Activated CD4-positive, alpha-beta memory T cell treated with anti-CD3 and anti-CD28 coated beads for 36 hours (primary cell): Measurements from ENCODE around the gene DDX1. TPM values are rescaled to one million over a fixed set of nuclear protein-coding genes. Genes with fewer than 3 reads are reported as not detected.

Experiments used
- CTCF ChIA-PET: fragments of 350-600 bp; sonication (Branson Sonifier 250); formaldehyde crosslinking; loops from one replicate; lab custom pipeline; 2021; ENCODE audit warnings: antibody characterized with exemption, inconsistent platforms; lab: Charles Lee
- POLR2A ChIA-PET: fragments of 350-600 bp; sonication (Branson Sonifier 250); formaldehyde crosslinking; loops from one replicate; lab custom pipeline; 2021; ENCODE audit warnings: antibody characterized with exemption; lab: Charles Lee
- DNase-seq: peaks from one replicate; pipeline ENCODE4 v3.0.0-alpha.2; 2020
- H3K27ac Mint-ChIP-seq: one replicate; pipeline ENCODE4 v1.8.0; 2021; ENCODE audit warnings: mixed read lengths
- H3K27me3 Mint-ChIP-seq: one replicate; pipeline ENCODE4 v1.8.0; 2021; ENCODE audit warnings: mixed read lengths
- H3K36me3 Mint-ChIP-seq: one replicate; pipeline ENCODE4 v1.8.0; 2021; ENCODE audit warnings: mixed read lengths
- H3K4me1 Mint-ChIP-seq: one replicate; pipeline ENCODE4 v1.8.0; 2021; ENCODE audit warnings: low read depth, mixed read lengths
- H3K4me3 Mint-ChIP-seq: one replicate; pipeline ENCODE4 v1.8.0; 2021; ENCODE audit warnings: mild to moderate bottlenecking, mixed read lengths
- H3K9me3 Mint-ChIP-seq: one replicate; pipeline ENCODE4 v1.8.0; 2021; ENCODE audit warnings: mixed read lengths
- intact Hi-C: fragments of 100-400 bp; cut with micrococcal nuclease; formaldehyde crosslinking; loops from one replicate; pipeline ENCODE4 v1.15.1; 2023
- total RNA-seq, 2 experiments: library from RNA; stranded (reverse); gene quantifications; one replicate each; pipeline ENCODE4 v1.2.3, GENCODE V29; 2021

Gene DDX1
- total RNA-seq, 2 experiments from 2014 or later, result 79.7 to 81.1 TPM

- ChIA-PET CTCF (no interaction called here), POLR2A (no interaction called here)
- H3K36me3 Mint-ChIP-seq, result no peaks in the 10 kb centered on the region
- H3K9me3 Mint-ChIP-seq, result no peaks in the 10 kb centered on the region
- no peak overlapping the region for H3K4me3 Mint-ChIP-seq
- no peak for DNase-seq
- H3K27ac Mint-ChIP-seq, result no peak overlapping the region
- intact Hi-C loops, result no loop called here
- H3K27me3 Mint-ChIP-seq, result no peaks in the 10 kb centered on the region
- no peaks in the 10 kb centered on the region for H3K4me1 Mint-ChIP-seq
Observed at GRCh38 chr2:15656090-15656489, 64.4 kb downstream of the DDX1 start.

- Mint-ChIP-seq H3K4me3 (no peak overlapping the region), H3K4me1 (no peaks in the 10 kb centered on the region), H3K27ac (no peak overlapping the region), H3K36me3 (no peaks in the 10 kb centered on the region), H3K9me3 (no peaks in the 10 kb centered on the region), H3K27me3 (no peaks in the 10 kb centered on the region)
- ChIA-PET POLR2A (no interaction called here), CTCF (no interaction called here)
- intact Hi-C loops, result loop anchor here (2.0 kb wide), 1 partner anchor 51 kb away; no protein-coding TSS in a partner anchor
- no peak for DNase-seq
Observed at GRCh38 chr2:15657759-15658158, 66.1 kb downstream of the DDX1 start.

- H3K4me1 Mint-ChIP-seq, result no peaks in the 10 kb centered on the region
- no peak overlapping the region for H3K27ac Mint-ChIP-seq
- no peaks in the 10 kb centered on the region for H3K9me3 Mint-ChIP-seq
- DNase-seq, result no peak
- ChIA-PET POLR2A (no interaction called here), CTCF (no interaction called here)
- H3K36me3 Mint-ChIP-seq, result no peaks in the 10 kb centered on the region
- H3K4me3 Mint-ChIP-seq, result no peak overlapping the region
- H3K27me3 Mint-ChIP-seq, result no peaks in the 10 kb centered on the region
- intact Hi-C loops, result loop anchor here (2.0 kb wide), 1 partner anchor 50 kb away; no protein-coding TSS in a partner anchor
Observed at GRCh38 chr2:15658911-15659310, 67.2 kb downstream of the DDX1 start.

- ChIA-PET POLR2A (no interaction called here), CTCF (interaction anchor here (0.6 kb wide), 1 partner anchor 482 kb away, joined by 3 read pairs; no protein-coding TSS in a partner anchor)
- no peaks in the 10 kb centered on the region for H3K27me3 Mint-ChIP-seq
- no peak overlapping the region for H3K27ac Mint-ChIP-seq
- no peak overlapping the region for H3K4me3 Mint-ChIP-seq
- intact Hi-C loops, result no loop called here
- no peak for DNase-seq
- no peaks in the 10 kb centered on the region for H3K36me3 Mint-ChIP-seq
- H3K4me1 Mint-ChIP-seq, result no peaks in the 10 kb centered on the region
- no peaks in the 10 kb centered on the region for H3K9me3 Mint-ChIP-seq
Observed at GRCh38 chr2:15660491-15661294, 69.0 kb downstream of the DDX1 start.

GRCh38 chr2:15661295-15661569, 69.6 kb downstream of the DDX1 start:
- no peaks in the 10 kb centered on the region for H3K4me1 Mint-ChIP-seq
- H3K36me3 Mint-ChIP-seq, result no peaks in the 10 kb centered on the region
- H3K9me3 Mint-ChIP-seq, result no peaks in the 10 kb centered on the region
- intact Hi-C loops, result no loop called here
- POLR2A ChIA-PET, result no interaction called here
- no peak for DNase-seq
- no peak overlapping the region for H3K4me3 Mint-ChIP-seq
- H3K27ac Mint-ChIP-seq, result no peak overlapping the region
- CTCF ChIA-PET, result interaction anchor here (0.6 kb wide), 1 partner anchor 481 kb away, joined by 3 read pairs; no protein-coding TSS in a partner anchor
- H3K27me3 Mint-ChIP-seq, result no peaks in the 10 kb centered on the region

- H3K9me3 Mint-ChIP-seq, result no peaks in the 10 kb centered on the region
- intact Hi-C loops, result no loop called here
- peaks cover under 1% of the 10 kb centered on the region for H3K27me3 Mint-ChIP-seq
- H3K4me1 Mint-ChIP-seq, result no peaks in the 10 kb centered on the region
- no peaks in the 10 kb centered on the region for H3K36me3 Mint-ChIP-seq
- ChIA-PET CTCF (interaction anchor here (0.7 kb wide), 1 partner anchor 322 kb away, joined by 3 read pairs; no protein-coding TSS in a partner anchor), POLR2A (no interaction called here)
- no peak overlapping the region for H3K27ac Mint-ChIP-seq
- no peak for DNase-seq
- no peak overlapping the region for H3K4me3 Mint-ChIP-seq
Observed at GRCh38 chr2:15662026-15662425, 70.4 kb downstream of the DDX1 start.

GRCh38 chr2:15662579-15662978, 70.9 kb downstream of the DDX1 start:
- no peaks in the 10 kb centered on the region for H3K4me1 Mint-ChIP-seq
- DNase-seq, result no peak
- H3K27me3 Mint-ChIP-seq, result peaks cover 2% of the 10 kb centered on the region
- no peaks in the 10 kb centered on the region for H3K9me3 Mint-ChIP-seq
- H3K4me3 Mint-ChIP-seq, result no peak overlapping the region
- ChIA-PET POLR2A (no interaction called here), CTCF (interaction anchor here (0.7 kb wide), 1 partner anchor 321 kb away, joined by 3 read pairs; no protein-coding TSS in a partner anchor)
- no peak overlapping the region for H3K27ac Mint-ChIP-seq
- intact Hi-C loops, result no loop called here
- H3K36me3 Mint-ChIP-seq, result no peaks in the 10 kb centered on the region

- Mint-ChIP-seq H3K9me3 (no peaks in the 10 kb centered on the region), H3K27me3 (peaks cover 2% of the 10 kb centered on the region), H3K27ac (no peak overlapping the region), H3K36me3 (no peaks in the 10 kb centered on the region), H3K4me3 (no peak overlapping the region), H3K4me1 (no peaks in the 10 kb centered on the region)
- ChIA-PET POLR2A (no interaction called here), CTCF (no interaction called here)
- intact Hi-C loops, result no loop called here
- no peak for DNase-seq
Observed at GRCh38 chr2:15663802-15664201, 72.1 kb downstream of the DDX1 start.

GRCh38 chr2:15664273-15665066, 72.8 kb downstream of the DDX1 start:
- Mint-ChIP-seq H3K4me3 (no peak overlapping the region), H3K9me3 (no peaks in the 10 kb centered on the region), H3K27ac (no peak overlapping the region), H3K4me1 (no peaks in the 10 kb centered on the region), H3K36me3 (no peaks in the 10 kb centered on the region), H3K27me3 (peaks cover 2% of the 10 kb centered on the region)
- CTCF ChIA-PET, result no interaction called here
- no peak for DNase-seq
- intact Hi-C loops, result no loop called here
- POLR2A ChIA-PET, result no interaction called here

GRCh38 chr2:15665067-15665942, 73.6 kb downstream of the DDX1 start:
- H3K27me3 Mint-ChIP-seq, result peaks cover 2% of the 10 kb centered on the region
- no peaks in the 10 kb centered on the region for H3K4me1 Mint-ChIP-seq
- no peaks in the 10 kb centered on the region for H3K36me3 Mint-ChIP-seq
- H3K27ac Mint-ChIP-seq, result no peak overlapping the region
- ChIA-PET POLR2A (no interaction called here), CTCF (no interaction called here)
- H3K4me3 Mint-ChIP-seq, result no peak overlapping the region
- DNase-seq, result no peak
- H3K9me3 Mint-ChIP-seq, result no peaks in the 10 kb centered on the region
- intact Hi-C loops, result no loop called here

- ChIA-PET CTCF (no interaction called here), POLR2A (no interaction called here)
Observed at GRCh38 chr2:15665943-15666460, 74.3 kb downstream of the DDX1 start.

More at GRCh38 chr2:15665943-15666460, 74.3 kb downstream of the DDX1 start:
- no peak overlapping the region for H3K4me3 Mint-ChIP-seq
- intact Hi-C loops, result no loop called here
- peaks cover 5% of the 10 kb centered on the region for H3K27me3 Mint-ChIP-seq
- DNase-seq, result no peak
- no peaks in the 10 kb centered on the region for H3K4me1 Mint-ChIP-seq
- H3K27ac Mint-ChIP-seq, result no peak overlapping the region
- H3K36me3 Mint-ChIP-seq, result no peaks in the 10 kb centered on the region
- no peaks in the 10 kb centered on the region for H3K9me3 Mint-ChIP-seq
